HEK293 (cell line): ENCODE measurements around the gene ACTR3C.

Experiments used
- PRDM6 ChIP-seq: fragments of 450-650 bp; formaldehyde crosslinking; IDR thresholded peaks from 2 replicates; pipeline ENCODE4 v1.5.1; 2017; ENCODE audit warnings: missing biosample characterization, missing genetic modification characterization
- ZFP37 ChIP-seq: fragments of 450-650 bp; formaldehyde crosslinking; IDR thresholded peaks from 2 replicates; pipeline ENCODE4 v1.5.1; 2016; ENCODE audit warnings: missing biosample characterization, missing genetic modification characterization
- ZNF354C ChIP-seq: fragments of 450-650 bp; formaldehyde crosslinking; IDR thresholded peaks from 2 replicates; pipeline ENCODE4 v1.5.1; 2016; ENCODE audit warnings: missing biosample characterization, missing genetic modification characterization, low read depth, borderline replicate concordance
- ZNF776 ChIP-seq: fragments of 450-650 bp; formaldehyde crosslinking; IDR thresholded peaks from 2 replicates; pipeline ENCODE4 v1.5.0; 2017; ENCODE audit warnings: missing biosample characterization, missing genetic modification characterization, borderline replicate concordance
- TF ChIP-seq, protein P1 (sequence below): fragments of 450-650 bp; formaldehyde crosslinking; IDR thresholded peaks from 2 replicates; pipeline ENCODE4 v1.5.1; 2017; ENCODE audit warnings: missing biosample characterization, mild to moderate bottlenecking, missing genetic modification characterization, moderate library complexity

DNA sequence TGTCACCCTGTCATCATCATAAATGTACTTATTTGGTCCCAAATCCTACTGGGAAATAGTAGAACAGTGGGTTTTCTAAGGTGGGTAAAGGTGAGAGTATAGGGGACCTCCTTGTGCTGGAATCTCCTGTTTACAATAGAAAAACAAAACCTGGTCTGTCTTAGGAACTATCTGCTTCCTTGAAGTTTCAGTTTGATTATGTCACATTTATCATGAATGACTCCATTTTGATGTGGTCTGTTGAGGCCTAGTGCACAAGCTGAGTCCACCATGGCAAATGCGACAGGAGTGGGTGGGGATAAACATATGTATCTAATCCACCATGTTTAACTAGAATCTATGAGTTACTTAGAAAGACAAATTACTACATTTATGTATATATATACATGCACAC lies 32.3 kb upstream of the ACTR3C start:
- TF ChIP-seq ZNF354C (no peak), ZFP37 (no peak), PRDM6 (tag by site-specific recombination) (no peak), ZNF776 (tag by site-specific recombination) (no peak)
- TF ChIP-seq, protein P1, sequence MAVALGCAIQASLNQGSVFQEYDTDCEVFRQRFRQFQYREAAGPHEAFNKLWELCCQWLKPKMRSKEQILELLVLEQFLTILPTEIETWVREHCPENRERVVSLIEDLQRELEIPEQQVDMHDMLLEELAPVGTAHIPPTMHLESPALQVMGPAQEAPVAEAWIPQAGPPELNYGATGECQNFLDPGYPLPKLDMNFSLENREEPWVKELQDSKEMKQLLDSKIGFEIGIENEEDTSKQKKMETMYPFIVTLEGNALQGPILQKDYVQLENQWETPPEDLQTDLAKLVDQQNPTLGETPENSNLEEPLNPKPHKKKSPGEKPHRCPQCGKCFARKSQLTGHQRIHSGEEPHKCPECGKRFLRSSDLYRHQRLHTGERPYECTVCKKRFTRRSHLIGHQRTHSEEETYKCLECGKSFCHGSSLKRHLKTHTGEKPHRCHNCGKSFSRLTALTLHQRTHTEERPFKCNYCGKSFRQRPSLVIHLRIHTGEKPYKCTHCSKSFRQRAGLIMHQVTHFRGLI (tag by site-specific recombination): no peak
